Kidney (tissue), 14 donors: ENCODE data around the gene RGS9. TPM values are rescaled to one million over a fixed set of nuclear protein-coding genes. Genes with fewer than 3 reads are reported as not detected.

Source experiments
- DNase-seq, 5 donors: peaks; one replicate each; pipeline ENCODE4 v3.0.0-alpha.2; 2013 to 2020
- FAIRE-seq: peaks from 2 replicates; lab custom pipeline; 2012; peaks lifted over from hg19 to GRCh38; lab: Jason Lieb, UNC
- H3K27ac ChIP-seq, 2 donors: one replicate each; pipeline ENCODE4 v1.7.0; 2013; ENCODE audit warnings: low read depth in 2 of 2, low read length in 2 of 2, inconsistent platforms in 1 of 2
- H3K27me3 ChIP-seq: one replicate; pipeline ENCODE4 v1.7.1; 2013; ENCODE audit warnings: low read length, inconsistent platforms; ENCODE audit not compliant: control insufficient read depth, insufficient read depth
- H3K36me3 ChIP-seq, 3 donors: one replicate each; pipeline versions ENCODE4 v1.7.0 to v1.7.1; 2013; ENCODE audit warnings: low read length in 3 of 3, control low read depth in 1 of 3, inconsistent platforms in 1 of 3; ENCODE audit not compliant: insufficient read depth in 3 of 3, control insufficient read depth in 2 of 3
- H3K4me1 ChIP-seq, 3 donors: one replicate each; pipeline versions ENCODE4 v1.7.0 to v1.7.1; 2013; ENCODE audit warnings: low read length in 3 of 3, inconsistent platforms in 1 of 3, low read depth in 1 of 3; ENCODE audit not compliant: control insufficient read depth in 2 of 3, insufficient read depth in 2 of 3
- H3K4me3 ChIP-seq, 3 donors: one replicate each; pipeline versions ENCODE4 v1.7.0 to v1.8.1; 2013; ENCODE audit warnings: low read length in 3 of 3, control low read depth in 1 of 3, inconsistent platforms in 1 of 3
- H3K9ac ChIP-seq, 3 donors: one replicate each; pipeline versions ENCODE4 v1.7.0 to v1.7.1; 2013; ENCODE audit warnings: low read length in 3 of 3, control low read depth in 1 of 3, inconsistent platforms in 1 of 3
- H3K9me3 ChIP-seq, 3 donors: one replicate each; pipeline versions ENCODE4 v1.7.0 to v1.7.1; 2013; ENCODE audit warnings: low read length in 3 of 3, control low read depth in 1 of 3, inconsistent platforms in 1 of 3; ENCODE audit not compliant: control insufficient read depth in 2 of 3, insufficient read depth in 1 of 3
- intact Hi-C: fragments of 100-400 bp; cut with DNase I; formaldehyde crosslinking; loops from one replicate; pipeline ENCODE4 v1.11.1; 2022
- polyA plus RNA-seq: library from polyadenylated mRNA; stranded (reverse); fragments of 350-450 nt; fragmentation: Illumina TruSeq; extraction: RNeasy Lipid Tissue Mini Kit (QIAGEN cat#74804); gene quantifications from one replicate; pipeline ENCODE4 v1.2.3, GENCODE V29; 2014; ENCODE audit warnings: low read depth, low replicate concordance; ENCODE audit not compliant: insufficient read depth
- total RNA-seq: library from RNA; stranded (reverse); fragmentation: NEBNext Ultra II Directional; extraction: Animal tissue kit (Norgen Biotek cat#: 25700); gene quantifications from one replicate; pipeline ENCODE4 v1.2.1, GENCODE V29; 2021
- TF ChIP-seq, protein P1 (sequence below): IDR thresholded peaks from 3 replicates; pipeline ENCODE4 v1.5.1; 2012; ENCODE audit warnings: mild to moderate bottlenecking, moderate library complexity, borderline replicate concordance; ENCODE audit not compliant: insufficient read depth; ENCODE audit errors: extremely low read depth
- donor health status: control.
- donor health status: control.
- donor health status: control.
- donor health status: control.
- donor health status: control.
- donor health status: DM: yes; HTN: yes; CAD: no.
- donor health status: Normal renal cell carcinoma (clear cell type).

The RGS9 gene
- total and polyA plus RNA-seq, 2 donors from 2014 or later = 4.2 to 7.2 TPM

GRCh38 chr17:65156185-65156834 is 19.1 kb downstream of the RGS9 start:
- TF ChIP-seq, protein P1, sequence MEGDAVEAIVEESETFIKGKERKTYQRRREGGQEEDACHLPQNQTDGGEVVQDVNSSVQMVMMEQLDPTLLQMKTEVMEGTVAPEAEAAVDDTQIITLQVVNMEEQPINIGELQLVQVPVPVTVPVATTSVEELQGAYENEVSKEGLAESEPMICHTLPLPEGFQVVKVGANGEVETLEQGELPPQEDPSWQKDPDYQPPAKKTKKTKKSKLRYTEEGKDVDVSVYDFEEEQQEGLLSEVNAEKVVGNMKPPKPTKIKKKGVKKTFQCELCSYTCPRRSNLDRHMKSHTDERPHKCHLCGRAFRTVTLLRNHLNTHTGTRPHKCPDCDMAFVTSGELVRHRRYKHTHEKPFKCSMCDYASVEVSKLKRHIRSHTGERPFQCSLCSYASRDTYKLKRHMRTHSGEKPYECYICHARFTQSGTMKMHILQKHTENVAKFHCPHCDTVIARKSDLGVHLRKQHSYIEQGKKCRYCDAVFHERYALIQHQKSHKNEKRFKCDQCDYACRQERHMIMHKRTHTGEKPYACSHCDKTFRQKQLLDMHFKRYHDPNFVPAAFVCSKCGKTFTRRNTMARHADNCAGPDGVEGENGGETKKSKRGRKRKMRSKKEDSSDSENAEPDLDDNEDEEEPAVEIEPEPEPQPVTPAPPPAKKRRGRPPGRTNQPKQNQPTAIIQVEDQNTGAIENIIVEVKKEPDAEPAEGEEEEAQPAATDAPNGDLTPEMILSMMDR = no peak
- Histone ChIP-seq H3K9me3 (no peaks in the 10 kb centered on the region), H3K27ac (no peak overlapping the region), H3K4me3 (no peak overlapping the region), H3K9ac (no peak overlapping the region), H3K27me3 (no peaks in the 10 kb centered on the region), H3K4me1 (no peaks in the 10 kb centered on the region), H3K36me3 (no peaks in the 10 kb centered on the region)
- FAIRE-seq = no peak
- DNase-seq = no peak
- intact Hi-C loops = no loop called here

DNA sequence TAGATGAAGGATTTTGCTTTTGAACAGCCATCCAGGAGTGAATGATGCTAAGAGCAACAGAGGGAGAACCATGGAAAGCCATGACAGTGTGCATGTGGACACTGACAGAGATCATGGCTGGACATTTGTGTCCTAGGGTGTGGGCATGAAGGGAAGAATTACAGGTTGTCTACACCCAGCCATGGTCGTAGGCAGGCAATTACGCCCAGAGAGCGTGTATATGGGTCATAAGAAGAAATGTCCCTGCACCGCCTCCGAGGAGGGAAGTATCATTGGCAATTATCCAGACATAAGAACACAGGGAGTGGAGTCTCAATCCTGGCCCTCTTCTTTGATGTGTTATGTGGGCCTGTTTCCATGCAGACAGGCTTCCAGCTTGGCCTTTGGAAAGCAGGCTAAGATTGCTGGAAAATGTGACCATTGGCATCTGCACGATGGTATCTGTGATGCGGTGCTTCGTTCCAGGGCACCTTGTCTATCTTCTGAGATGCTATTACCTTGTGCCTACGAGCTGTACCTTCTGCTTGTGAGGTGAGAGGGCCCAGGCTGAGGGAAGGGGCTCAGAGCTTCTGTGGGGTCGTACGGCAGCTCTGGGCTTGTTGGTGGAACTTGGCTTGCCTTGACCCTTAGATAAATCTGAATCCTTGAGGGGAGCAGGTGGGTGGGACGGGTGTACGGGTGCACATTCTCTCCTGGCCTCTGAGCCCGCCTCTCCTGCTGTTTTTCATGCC is 19.8 kb downstream of the RGS9 start:
- FAIRE-seq = no peak
- Histone ChIP-seq H3K4me3 (no peak overlapping the region), H3K9me3 (no peaks in the 10 kb centered on the region), H3K36me3 (no peaks in the 10 kb centered on the region), H3K9ac (no peak overlapping the region), H3K4me1 (no peaks in the 10 kb centered on the region), H3K27ac (no peak overlapping the region), H3K27me3 (no peaks in the 10 kb centered on the region)
- intact Hi-C loops = no loop called here
- DNase-seq = no peak
- TF ChIP-seq, protein P1 = no peak

GRCh38 chr17:65158041-65158440 is 20.9 kb downstream of the RGS9 start:
- Histone ChIP-seq H3K36me3 (no peaks in the 10 kb centered on the region), H3K27ac (no peak overlapping the region), H3K4me3 (no peak overlapping the region), H3K27me3 (no peaks in the 10 kb centered on the region), H3K9me3 (no peaks in the 10 kb centered on the region), H3K4me1 (no peaks in the 10 kb centered on the region), H3K9ac (no peak overlapping the region)
- TF ChIP-seq, protein P1 = no peak
- intact Hi-C loops = no loop called here
- DNase-seq (peak in 3 of 5 donors; percentile 41 to 65 (median 59)), FAIRE-seq (no peak)
